H1 (cell line): ENCODE results near the gene MASP1. TPM values are rescaled to one million over a fixed set of nuclear protein-coding genes. Genes with fewer than 3 reads are reported as not detected.

Source experiments
- CTCF ChIA-PET: fragments of 300-600 bp; sonication (Branson Sonifier 250); formaldehyde crosslinking; loops from one replicate; lab custom pipeline; 2021; ENCODE audit not compliant: partially characterized antibody; lab: Charles Lee
- POLR2A ChIA-PET: fragments of 300-600 bp; sonication (Branson Sonifier 250); formaldehyde crosslinking; loops from one replicate; lab custom pipeline; 2021; ENCODE audit warnings: inconsistent platforms; ENCODE audit not compliant: partially characterized antibody; lab: Charles Lee
- DNase-seq, 2 experiments: peaks; one replicate each; pipeline versions ENCODE4 v3.0.0 to v3.0.0-alpha.2; 2010 to 2022; ENCODE audit warnings: low spot score in 2 of 2, low read depth in 1 of 2, mixed read lengths in 1 of 2
- FAIRE-seq: peaks from 2 replicates; lab custom pipeline; 2011; peaks lifted over from hg19 to GRCh38; lab: Jason Lieb, UNC
- H2AFZ ChIP-seq: 2 replicates; pipeline ENCODE4 v1.8.1; 2012; ENCODE audit warnings: low read length, inconsistent platforms
- H2AK5ac ChIP-seq: 2 replicates; pipeline ENCODE4 v1.6.1; 2013; ENCODE audit warnings: low read depth, low read length
- H2BK120ac ChIP-seq: replicated peaks from 2 replicates; pipeline ENCODE3; 2013; ENCODE audit warnings: low read depth, low read length, inconsistent platforms
- H2BK12ac ChIP-seq: 2 replicates; pipeline ENCODE4 v1.6.1; 2013; ENCODE audit warnings: low read depth, low read length
- H2BK15ac ChIP-seq: 2 replicates; pipeline ENCODE4 v1.6.1; 2013; ENCODE audit warnings: low read length
- H2BK20ac ChIP-seq: 2 replicates; pipeline ENCODE4 v1.6.1; 2013; ENCODE audit warnings: low read length
- H2BK5ac ChIP-seq: 2 replicates; pipeline ENCODE4 v1.6.1; 2013; ENCODE audit warnings: low read depth, low read length
- H3K14ac ChIP-seq: 2 replicates; pipeline ENCODE4 v1.6.1; 2013; ENCODE audit warnings: inconsistent platforms; ENCODE audit not compliant: insufficient read length
- H3K18ac ChIP-seq: 2 replicates; pipeline ENCODE4 v1.6.1; 2013; ENCODE audit warnings: low read length; ENCODE audit errors: extremely low read depth
- H3K23ac ChIP-seq: 2 replicates; pipeline ENCODE4 v1.6.1; 2013; ENCODE audit warnings: inconsistent platforms; ENCODE audit not compliant: insufficient read length
- H3K23me2 ChIP-seq: 2 replicates; pipeline ENCODE4 v1.6.1; 2013; ENCODE audit warnings: low read depth, low read length
- H3K27ac ChIP-seq: 2 replicates; pipeline ENCODE4 v1.6.1; 2011; ENCODE audit warnings: low read depth, low read length, inconsistent platforms
- H3K27me3 ChIP-seq, 4 experiments: replicated peaks in 1 of 4; 1 replicate in 1 of 4; 2 replicates in 3 of 4; pipeline versions ENCODE4 v1.6.1 to v1.8.1; 2011 to 2013; ENCODE audit warnings: low read length in 3 of 4, mild to moderate bottlenecking in 3 of 4, inconsistent platforms in 2 of 4, mixed read lengths in 2 of 4, moderate library complexity in 1 of 4; ENCODE audit not compliant: control insufficient read depth in 3 of 4, insufficient read depth in 3 of 4; ENCODE audit errors: extremely low read depth in 1 of 4
- H3K36me3 ChIP-seq, 4 experiments: 2 replicates each; pipeline versions ENCODE4 v1.6.1 to v1.8.1; 2011 to 2013; ENCODE audit warnings: mild to moderate bottlenecking in 4 of 4, low read length in 3 of 4, moderate library complexity in 2 of 4, control low read depth in 1 of 4, inconsistent platforms in 1 of 4; ENCODE audit not compliant: insufficient read depth in 4 of 4, control insufficient read depth in 2 of 4
- H3K4ac ChIP-seq: replicated peaks from 2 replicates; pipeline ENCODE3; 2013; ENCODE audit warnings: low read length, low read depth, mixed read lengths, inconsistent platforms; ENCODE audit not compliant: insufficient read length
- H3K4me1 ChIP-seq, 4 experiments: replicated peaks in 1 of 4; 1 replicate in 1 of 4; 2 replicates in 3 of 4; pipeline versions ENCODE4 v1.6.1 to v1.8.1; 2011 to 2013; ENCODE audit warnings: low read length in 3 of 4, inconsistent platforms in 2 of 4, mixed read lengths in 1 of 4; ENCODE audit not compliant: insufficient read depth in 4 of 4, control insufficient read depth in 3 of 4
- H3K4me2 ChIP-seq, 2 experiments: 2 replicates each; pipeline versions ENCODE4 v1.6.1 to v1.8.1; 2011 to 2013; ENCODE audit warnings: low read depth in 2 of 2, low read length in 2 of 2, control low read depth in 1 of 2, inconsistent platforms in 1 of 2, mild to moderate bottlenecking in 1 of 2; ENCODE audit not compliant: insufficient read depth in 1 of 2
- H3K4me3 ChIP-seq, 4 experiments: fragments of 200-600, 300-600 bp in 1 of 4; sonication (generic), shearing (Covaris generic), sonication (Bioruptor Twin) in 1 of 4; 2 replicates each; pipeline versions ENCODE4 v1.5.1 to v1.8.1; 2011 to 2016; ENCODE audit warnings: low read length in 4 of 4, low read depth in 3 of 4, control low read depth in 2 of 4, inconsistent platforms in 2 of 4, mild to moderate bottlenecking in 2 of 4, mixed read lengths in 1 of 4, moderate library complexity in 1 of 4; ENCODE audit not compliant: insufficient read depth in 2 of 4; ENCODE audit errors: extremely low read depth in 1 of 4
- H3K56ac ChIP-seq: replicated peaks from 2 replicates; pipeline ENCODE3; 2013; ENCODE audit warnings: low read depth, mild to moderate bottlenecking, mixed read lengths, low read length, inconsistent platforms; ENCODE audit not compliant: insufficient read length
- H3K79me1 ChIP-seq: 2 replicates; pipeline ENCODE4 v1.6.1; 2013; ENCODE audit warnings: low read depth, low read length, control low read depth
- H3K79me2 ChIP-seq, 2 experiments: 2 replicates each; pipeline versions ENCODE4 v1.6.1 to v1.8.1; 2012 to 2013; ENCODE audit warnings: low read length in 2 of 2, mild to moderate bottlenecking in 2 of 2, inconsistent platforms in 1 of 2; ENCODE audit not compliant: insufficient read depth in 2 of 2, control insufficient read depth in 1 of 2
- H3K9ac ChIP-seq, 4 experiments: replicated peaks in 1 of 4; 1 replicate in 1 of 4; 2 replicates in 3 of 4; pipeline versions ENCODE4 v1.6.1 to v1.8.1; 2011 to 2013; ENCODE audit warnings: low read depth in 3 of 4, low read length in 3 of 4, control low read depth in 2 of 4, mild to moderate bottlenecking in 2 of 4, moderate library complexity in 2 of 4, inconsistent platforms in 1 of 4; ENCODE audit errors: extremely low read depth in 1 of 4
- H3K9me3 ChIP-seq, 2 experiments: 2 replicates each; pipeline versions ENCODE4 v1.6.1 to v1.8.1; 2012 to 2013; ENCODE audit warnings: mild to moderate bottlenecking in 2 of 2, moderate library complexity in 2 of 2, control low read depth in 1 of 2, inconsistent platforms in 1 of 2, low read depth in 1 of 2, low read length in 1 of 2, mixed read lengths in 1 of 2; ENCODE audit not compliant: insufficient read depth in 2 of 2
- H4K20me1 ChIP-seq, 2 experiments: replicated peaks in 1 of 2; 2 replicates each; pipeline versions ENCODE3 to v1.8.1; 2011 to 2013; ENCODE audit warnings: inconsistent platforms in 2 of 2, low read length in 2 of 2, mild to moderate bottlenecking in 1 of 2; ENCODE audit not compliant: insufficient read depth in 2 of 2, control insufficient read depth in 1 of 2
- H4K5ac ChIP-seq: 2 replicates; pipeline ENCODE4 v1.6.1; 2013; ENCODE audit warnings: low read length, low read depth, mixed read lengths, inconsistent platforms; ENCODE audit not compliant: insufficient read length
- H4K8ac ChIP-seq: 2 replicates; pipeline ENCODE4 v1.8.0; 2013; ENCODE audit warnings: mild to moderate bottlenecking, moderate library complexity, low read length, inconsistent platforms; ENCODE audit not compliant: insufficient read depth; ENCODE audit errors: extremely low read depth
- H4K91ac ChIP-seq: replicated peaks from 2 replicates; pipeline ENCODE3; 2013; ENCODE audit warnings: low read length, mixed read lengths, inconsistent platforms; ENCODE audit not compliant: insufficient read length
- EGR1 ChIP-seq: IDR thresholded peaks from 2 replicates; pipeline ENCODE4 v1.6.1; 2011; ENCODE audit warnings: low read depth, low read length, borderline replicate concordance
- GABPA ChIP-seq: IDR thresholded peaks from 2 replicates; pipeline ENCODE4 v1.6.1; 2011; ENCODE audit warnings: mild to moderate bottlenecking, low read length, moderate library complexity, borderline replicate concordance; ENCODE audit not compliant: insufficient read depth
- HDAC2 ChIP-seq, 2 experiments: fragments of 300-600 bp in 1 of 2; sonication (generic) in 1 of 2; IDR thresholded peaks; 2 replicates each; pipeline ENCODE4 v1.6.1; 2011 to 2012; ENCODE audit warnings: low read depth in 2 of 2, low read length in 2 of 2, mild to moderate bottlenecking in 2 of 2, moderate library complexity in 2 of 2, borderline replicate concordance in 1 of 2, inconsistent platforms in 1 of 2
- JUND ChIP-seq: IDR thresholded peaks from 2 replicates; pipeline ENCODE4 v1.6.1; 2011; ENCODE audit warnings: mild to moderate bottlenecking, improper control_type of control experiment, low read length
- KDM5A ChIP-seq: fragments of 200-600 bp; IDR thresholded peaks from 2 replicates; pipeline ENCODE4 v1.7.1; 2012; ENCODE audit warnings: mild to moderate bottlenecking, low read length, inconsistent platforms, mixed read lengths
- RNF2 ChIP-seq: fragments of 200-900, 300-1000 bp; sonication (generic); IDR thresholded peaks from 2 replicates; pipeline ENCODE4 v1.7.1; 2016; ENCODE audit warnings: borderline replicate concordance, low read depth, mild to moderate bottlenecking, antibody characterized with exemption, low read length; ENCODE audit not compliant: poor library complexity, severe bottlenecking; ENCODE audit errors: missing control alignments
- RXRA ChIP-seq: IDR thresholded peaks from 2 replicates; pipeline ENCODE4 v1.6.1; 2011; ENCODE audit warnings: low read depth, mild to moderate bottlenecking, low read length, moderate library complexity; ENCODE audit not compliant: insufficient read depth
- SIX5 ChIP-seq: IDR thresholded peaks from 2 replicates; pipeline ENCODE4 v1.6.1; 2011; ENCODE audit warnings: mild to moderate bottlenecking, low read depth, low read length
- SP2 ChIP-seq: IDR thresholded peaks from 2 replicates; pipeline ENCODE4 v1.6.1; 2012; ENCODE audit warnings: mild to moderate bottlenecking, low read length, inconsistent platforms
- SUZ12 ChIP-seq: fragments of 200-600 bp; sonication (generic); IDR thresholded peaks from 2 replicates; pipeline ENCODE4 v1.6.1; 2012; ENCODE audit warnings: mild to moderate bottlenecking, inconsistent platforms, low read length, moderate library complexity, mixed read lengths
- TAF7 ChIP-seq: optimal IDR thresholded peaks from 2 replicates; pipeline ENCODE3; 2011; ENCODE audit warnings: low read depth, mild to moderate bottlenecking, inconsistent platforms, low read length, moderate library complexity, borderline replicate concordance
- WGBS, 2 experiments: shearing (Covaris generic) in 1 of 2; methylation state at CpG; one replicate each; pipeline versions ENCODE4 v1.1.6 to v1.1.7; 2013 to 2015; ENCODE audit warnings: low lambda C conversion rate in 2 of 2, mixed read lengths in 2 of 2, inconsistent platforms in 1 of 2, low coverage in 1 of 2, missing lambda C conversion rate in 1 of 2; ENCODE audit not compliant: insufficient replicate concordance in 2 of 2, insufficient coverage in 1 of 2, insufficient read length in 1 of 2; ENCODE audit errors: extremely low coverage in 1 of 2, missing lambda C conversion rate in 1 of 2; 5-methylcytosine and 5-hydroxymethylcytosine counted together
- polyA plus RNA-seq, 7 experiments: library from polyadenylated mRNA; depleted of rRNA in 3 of 7; stranded (reverse) in 5 of 7; unstranded in 2 of 7; fragments of >200 nt in 5 of 7; fragments of 200-250 nt in 2 of 7; gene quantifications; 1 replicate in 5 of 7; 2 replicates in 1 of 7; 4 replicates in 1 of 7; pipeline versions ENCODE4 v1.2.1 to v1.2.3, GENCODE V29; 2011 to 2013; ENCODE audit warnings: missing spikeins in 2 of 7, mixed read lengths in 2 of 7
- total RNA-seq: library from RNA; stranded (reverse); fragmentation: NEBNext Ultra II Directional; extraction: Animal tissue kit (Norgen Biotek cat#: 25700); gene quantifications from 2 replicates; pipeline ENCODE4 v1.2.1, GENCODE V29; 2021

MASP1 gene
- total and polyA plus RNA-seq, 2 of the 8 experiments (the other 6 are each of a cell fraction or from before 2014, with no cell fraction given), result 2.7 to 3.5 TPM

GRCh38 chr3:187186375-187186774 lies 105.2 kb downstream of the MASP1 start:
- H4K8ac ChIP-seq, result no peak overlapping the region
- H3K27me3 ChIP-seq, result no peaks in the 10 kb centered on the region
- peak overlapping the region; percentile 60; the same call in 1 of the 2 replicates for H3K27ac ChIP-seq
- peak overlapping the region; percentile 95; the same call in 1 of the 2 replicates for H3K18ac ChIP-seq
- H3K4ac ChIP-seq, result peak overlapping the region; percentile 71
- no peak overlapping the region for H3K23ac ChIP-seq
- H3K14ac ChIP-seq, result no peak overlapping the region
- CTCF ChIA-PET, result interaction anchor here (0.6 to 2.8 kb wide), 6 partner anchors 8 to 493 kb away, joined by 3 to 16 read pairs (median 4); no protein-coding TSS in a partner anchor
- no peak for DNase-seq
- FAIRE-seq, result no peak
- peak overlapping the region; percentile 67; the same call in 1 of the 2 replicates for H2BK5ac ChIP-seq
- no peaks in the 10 kb centered on the region; the same call in 1 of the 2 replicates for H3K79me1 ChIP-seq
- H3K9me3 ChIP-seq, result no peaks in the 10 kb centered on the region; a peak in 2 of 4 replicates
- no peaks in the 10 kb centered on the region for H3K23me2 ChIP-seq
- H3K9ac ChIP-seq, result no peak overlapping the region
- peaks cover 9 to 41% (median 31%) of the 10 kb centered on the region in 4 experiments for H3K4me1 ChIP-seq
- 65% methylated on average over 2 of the region's 2 CpGs; no CpG with 5 or more reads in 1 of the 2 experiments for WGBS, 2 experiments
- POLR2A ChIA-PET, result interaction anchor here (0.8 to 1.9 kb wide), 9 partner anchors 8 to 28 kb away, joined by 3 to 8 read pairs (median 3); partner anchors contain the start of gene RTP1
- H3K56ac ChIP-seq, result peak overlapping the region; percentile 36
- H2AFZ ChIP-seq, result no peak overlapping the region
- H4K91ac ChIP-seq, result peak overlapping the region; percentile 96
- peak overlapping the region in 1 of 2 experiments; percentile 25; a peak in 1 of 4 replicates for H3K4me2 ChIP-seq
- H4K20me1 ChIP-seq, result no peaks in the 10 kb centered on the region
- no peaks in the 10 kb centered on the region for H3K36me3 ChIP-seq
- H2AK5ac ChIP-seq, result peak overlapping the region; percentile 30; the same call in 1 of the 2 replicates
- no peak for TF ChIP-seq KDM5A
- TF ChIP-seq RNF2, result no peak
- TF ChIP-seq GABPA, result no peak
- no peak for TF ChIP-seq EGR1
- TF ChIP-seq HDAC2 (IDR thresholded peaks at IDR 0.05; ENCODE audit: borderline replicate concordance in 1 of 2, low read depth in 2 of 2, low read length in 2 of 2), result no peak
- no peak for TF ChIP-seq SUZ12
- no peak for TF ChIP-seq RXRA
- no peak for TF ChIP-seq TAF7
- no peak for TF ChIP-seq SIX5
- TF ChIP-seq JUND, result no peak
- no peak for TF ChIP-seq SP2
- peak overlapping the region in 1 of 4 experiments; percentile 1; a peak in 1 of 8 replicates for H3K4me3 ChIP-seq
- peak overlapping the region; percentile 83; the same call in 1 of the 2 replicates for H2BK20ac ChIP-seq
- peak overlapping the region; percentile 95 for H2BK120ac ChIP-seq
- no peak overlapping the region for H2BK15ac ChIP-seq
- no peaks in the 10 kb centered on the region for H3K79me2 ChIP-seq
- peak overlapping the region; percentile 95; the same call in 1 of the 2 replicates for H2BK12ac ChIP-seq
- peak overlapping the region; percentile 14 for H4K5ac ChIP-seq
